Activated naive CD4-positive, alpha-beta T cell treated with anti-CD3 and anti-CD28 coated beads, Interleukin-2, amount 10 ng/mL, durations not matched to agents 7 days and 5 days (primary cell): ENCODE results near the gene RCOR2.
"Not testable (repeated sequence)": the region's sequence is repeated elsewhere in the genome, so short reads cannot be mapped to it uniquely, and the experiment has no call there.

Experiments used
- CTCF ChIA-PET: fragments of 350-600 bp; sonication (Branson Sonifier 250); formaldehyde crosslinking; loops from one replicate; lab custom pipeline; 2021; ENCODE audit warnings: antibody characterized with exemption; lab: Charles Lee
- DNase-seq: peaks from one replicate; pipeline ENCODE4 v3.0.0-alpha.2; 2020
- H3K27ac Mint-ChIP-seq: one replicate; pipeline ENCODE4 v1.8.0; 2021; ENCODE audit warnings: mild to moderate bottlenecking, moderate library complexity, mixed read lengths
- H3K27me3 Mint-ChIP-seq: one replicate; pipeline ENCODE4 v1.8.0; 2021; ENCODE audit warnings: mild to moderate bottlenecking, mixed read lengths
- H3K36me3 Mint-ChIP-seq: one replicate; pipeline ENCODE4 v1.8.0; 2021; ENCODE audit warnings: mixed read lengths
- H3K4me1 Mint-ChIP-seq: one replicate; pipeline ENCODE4 v1.8.0; 2021; ENCODE audit warnings: mixed read lengths
- H3K4me3 Mint-ChIP-seq: one replicate; pipeline ENCODE4 v1.8.0; 2021; ENCODE audit warnings: mild to moderate bottlenecking, moderate library complexity, mixed read lengths
- H3K9me3 Mint-ChIP-seq: one replicate; pipeline ENCODE4 v1.8.0; 2021; ENCODE audit warnings: mixed read lengths

RCOR2 gene

DNA sequence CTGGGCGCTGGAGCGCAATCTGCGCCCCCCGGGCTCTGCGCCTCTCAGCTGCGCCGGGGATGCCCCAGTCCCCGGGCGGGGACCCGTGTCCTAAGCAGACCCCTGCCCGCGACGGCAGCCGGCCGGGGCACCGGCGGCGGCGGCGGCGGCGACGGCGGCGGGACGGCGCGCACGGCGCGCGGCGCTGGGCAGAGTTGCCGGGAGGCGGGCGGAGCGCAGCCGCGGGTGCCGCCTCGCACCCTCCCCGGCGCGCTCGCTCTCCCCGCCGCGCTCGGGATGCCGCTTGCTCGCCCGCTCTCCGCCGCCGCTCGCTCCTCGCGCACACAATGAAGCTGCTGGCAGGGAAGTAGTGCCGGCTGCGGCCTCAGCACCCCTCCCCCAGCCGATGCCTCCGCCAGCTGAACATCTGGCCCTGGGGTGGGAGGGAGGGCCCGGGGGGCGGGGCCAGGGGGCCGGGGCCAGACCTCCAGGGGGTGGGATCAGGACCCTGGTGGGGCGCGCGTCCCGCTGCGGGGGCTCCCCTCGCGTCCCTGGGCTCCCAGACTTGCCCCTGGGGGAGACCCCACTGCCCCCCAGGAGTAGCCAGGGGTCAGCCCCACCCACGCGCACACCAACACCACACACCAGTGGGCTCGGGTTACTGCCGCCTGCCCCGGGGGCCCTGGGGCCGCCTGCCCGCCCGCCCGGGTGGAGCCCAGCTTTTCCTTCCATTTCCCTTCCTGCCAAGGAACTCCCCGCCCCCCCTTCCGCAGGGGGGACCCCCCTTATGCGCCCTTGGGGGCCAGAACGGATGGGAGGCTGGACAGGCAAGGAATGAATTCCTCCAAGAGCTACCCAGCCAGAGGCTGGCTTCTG lies at the start of gene RCOR2:
Gene RCOR2, minus strand, starts transcription at position 328 of the 855 bp plus-strand sequence. CDS start 708 bp downstream, outside the sequence.
- Mint-ChIP-seq H3K27me3 (peaks cover 81% of the 10 kb centered on the region), H3K4me3 (peak within 1 kb of the TSS; percentile 79), H3K9me3 (no peaks in the 10 kb centered on the region), H3K27ac (peak within 1 kb of the TSS; percentile 52), H3K4me1 (peaks cover 15% of the 10 kb centered on the region), H3K36me3 (peaks cover 2% of the 10 kb centered on the region)
- DNase-seq, result peak; percentile 75
- CTCF ChIA-PET, result interaction anchor here (0.7 to 1.3 kb wide), 5 partner anchors 10 to 233 kb away, joined by 3 to 6 read pairs (median 4); no protein-coding TSS in a partner anchor

DNA sequence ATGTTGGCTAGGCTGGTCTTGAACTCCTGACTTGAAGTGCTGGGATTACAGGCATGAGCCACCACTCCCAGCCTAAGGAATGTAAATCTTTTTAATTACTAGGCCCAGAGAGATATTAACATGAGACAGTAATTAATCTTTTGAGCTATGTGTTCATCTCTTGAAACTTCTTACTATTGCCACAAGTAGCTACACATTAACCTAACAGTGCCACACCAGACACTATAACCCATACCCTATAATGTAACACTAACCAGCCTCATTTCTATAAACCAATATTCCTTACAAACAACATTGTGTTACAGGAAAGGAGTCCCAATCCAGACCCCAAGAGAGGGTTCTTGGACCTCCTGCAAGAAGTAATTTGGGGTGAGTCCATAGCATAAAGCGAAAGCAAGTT lies 49.5 kb upstream of the RCOR2 start:
- peaks cover 8% of the 10 kb centered on the region for H3K4me1 Mint-ChIP-seq
- CTCF ChIA-PET, result interaction anchor here (1.1 kb wide), 1 partner anchor 129 kb away, joined by 3 read pairs; no protein-coding TSS in a partner anchor
- H3K9me3 Mint-ChIP-seq, result no peaks in the 10 kb centered on the region
- no peak overlapping the region for H3K4me3 Mint-ChIP-seq
- peaks cover 21% of the 10 kb centered on the region for H3K27me3 Mint-ChIP-seq
- no peak overlapping the region for H3K27ac Mint-ChIP-seq
- DNase-seq, result no peak
- H3K36me3 Mint-ChIP-seq, result no peaks in the 10 kb centered on the region

DNA sequence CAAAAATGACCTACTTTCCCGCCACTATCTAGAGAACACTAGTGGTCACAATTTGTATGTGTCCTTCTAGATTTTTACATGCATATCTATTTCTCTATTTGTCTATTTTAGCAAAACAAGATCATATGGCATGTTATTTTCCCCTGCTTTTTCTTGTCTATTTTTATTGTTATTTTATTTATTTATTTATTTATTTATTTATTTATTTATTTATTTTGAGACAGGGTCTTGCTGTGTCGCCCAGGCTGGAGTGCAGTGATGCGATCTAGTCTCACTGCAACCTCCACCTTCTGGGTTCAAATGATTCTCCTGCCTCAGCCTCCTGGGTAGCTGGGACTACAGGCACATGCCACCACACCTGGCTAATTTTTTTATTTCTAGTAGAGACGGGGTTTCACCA lies 46.9 kb upstream of the RCOR2 start:
- H3K4me1 Mint-ChIP-seq, result peaks cover 18% of the 10 kb centered on the region
- H3K4me3 Mint-ChIP-seq, H3K27me3 Mint-ChIP-seq, H3K27ac Mint-ChIP-seq, H3K9me3 Mint-ChIP-seq, DNase-seq, H3K36me3 Mint-ChIP-seq: not testable (repeated sequence)
- CTCF ChIA-PET, result interaction anchor here (2.5 kb wide), 1 partner anchor 127 kb away, joined by 6 read pairs; no protein-coding TSS in a partner anchor

DNA sequence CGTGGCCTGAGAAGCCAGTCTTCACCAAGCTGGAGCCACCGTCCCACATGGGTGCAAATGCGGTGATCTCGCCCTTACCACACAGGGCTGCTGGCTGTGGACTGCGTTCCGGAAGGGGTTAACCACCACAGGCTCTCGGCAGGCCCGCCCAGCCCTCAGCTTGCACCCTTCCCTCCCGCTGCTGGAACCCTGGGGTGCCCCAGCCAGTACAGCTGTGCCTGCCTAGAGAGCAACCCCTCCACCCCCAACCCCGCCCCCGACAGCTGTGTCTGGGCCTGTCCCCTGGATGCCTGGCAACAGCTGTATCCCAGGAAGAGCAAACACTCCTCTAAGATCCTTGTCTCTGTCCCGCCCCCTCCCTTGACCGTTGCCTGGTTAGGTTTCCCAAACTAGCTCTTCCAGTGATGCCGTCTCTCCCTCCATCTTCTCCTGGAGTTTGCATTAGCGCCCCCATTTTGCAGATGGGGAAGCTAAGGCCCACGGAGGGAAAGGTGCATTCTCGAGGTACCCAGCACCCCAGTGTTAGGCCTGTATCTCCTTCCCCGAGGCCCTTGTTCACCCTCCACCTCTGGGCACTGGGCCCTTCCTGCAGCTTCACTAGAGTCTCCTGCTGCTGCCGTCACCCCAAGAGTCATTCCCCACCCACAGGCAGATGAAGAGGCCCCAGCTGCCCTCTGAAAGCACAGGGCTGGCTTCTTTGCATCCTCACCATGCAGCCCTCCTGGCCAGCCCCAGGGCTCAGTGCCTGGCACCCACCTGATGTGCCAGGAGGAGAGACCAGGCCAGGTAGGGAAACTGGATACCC lies 44.8 kb upstream of the RCOR2 start:
- CTCF ChIA-PET, result interaction anchor here (1.0 to 3.2 kb wide), 4 partner anchors 11 to 124 kb away, joined by 3 to 12 read pairs (median 5); no protein-coding TSS in a partner anchor
- Mint-ChIP-seq H3K36me3 (peaks cover 3% of the 10 kb centered on the region), H3K9me3 (no peaks in the 10 kb centered on the region), H3K4me1 (peaks cover 26% of the 10 kb centered on the region), H3K27ac (no peak overlapping the region), H3K4me3 (no peak overlapping the region), H3K27me3 (peaks cover 4% of the 10 kb centered on the region)
- DNase-seq, result peak; percentile 57

DNA sequence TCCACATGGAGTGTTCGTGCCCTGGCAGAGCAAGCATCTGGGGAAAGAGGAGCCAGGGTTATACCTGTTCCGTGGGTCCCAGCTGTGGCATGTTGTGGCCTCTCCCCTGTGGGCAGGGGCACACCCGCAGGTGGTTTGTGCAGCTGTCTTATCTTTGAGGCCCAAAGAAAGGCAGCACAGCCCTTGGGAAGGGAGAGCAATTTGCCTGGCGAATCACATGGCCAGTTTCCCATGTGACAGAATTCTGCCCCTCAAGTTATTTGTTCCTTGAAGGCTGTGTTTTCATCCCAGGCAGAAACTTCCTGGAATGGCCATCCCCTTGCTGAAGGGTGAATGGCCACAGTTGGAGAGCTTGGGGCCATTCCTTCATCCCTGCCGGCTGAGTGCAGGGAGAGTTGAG lies 41.0 kb upstream of the RCOR2 start:
- CTCF ChIA-PET, result interaction anchor here (1.2 to 1.8 kb wide), 3 partner anchors 8 to 52 kb away, joined by 3 to 8 read pairs (median 4); no protein-coding TSS in a partner anchor
- no peaks in the 10 kb centered on the region for H3K9me3 Mint-ChIP-seq
- peaks cover 4% of the 10 kb centered on the region for H3K27me3 Mint-ChIP-seq
- peaks cover 34% of the 10 kb centered on the region for H3K4me1 Mint-ChIP-seq
- H3K36me3 Mint-ChIP-seq, result peaks cover 33% of the 10 kb centered on the region
- H3K27ac Mint-ChIP-seq, result no peak overlapping the region
- H3K4me3 Mint-ChIP-seq, result no peak overlapping the region
- no peak for DNase-seq

DNA sequence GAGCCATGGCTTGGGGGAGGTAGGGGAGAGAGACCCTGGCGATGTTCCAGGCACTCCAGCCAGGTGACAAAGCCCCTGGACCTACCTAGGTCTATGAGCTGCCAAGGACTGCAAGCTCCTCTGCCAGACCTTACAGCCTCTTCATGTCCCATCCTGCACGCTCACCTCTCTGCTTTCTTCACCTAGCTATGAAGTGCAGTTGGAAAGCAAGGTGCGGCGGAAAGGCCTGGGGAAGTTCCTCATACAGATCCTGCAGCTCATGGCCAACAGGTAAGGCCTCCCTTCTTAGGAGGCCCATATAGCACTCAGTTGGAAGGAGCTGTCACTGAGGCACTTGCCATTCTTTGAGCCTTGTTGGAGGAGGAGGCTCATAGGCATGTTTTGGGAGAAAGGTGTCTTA lies 35.6 kb upstream of the RCOR2 start:
- H3K36me3 Mint-ChIP-seq, result peaks cover 53% of the 10 kb centered on the region
- peak overlapping the region; percentile 44 for H3K4me3 Mint-ChIP-seq
- H3K4me1 Mint-ChIP-seq, result peaks cover 34% of the 10 kb centered on the region
- peak overlapping the region; percentile 85 for H3K27ac Mint-ChIP-seq
- no peaks in the 10 kb centered on the region for H3K9me3 Mint-ChIP-seq
- CTCF ChIA-PET, result interaction anchor here (1.1 to 4.7 kb wide), 4 partner anchors 9 to 184 kb away, joined by 4 to 23 read pairs (median 6); partner anchors contain the start of gene ZFTA
- DNase-seq, result no peak
- H3K27me3 Mint-ChIP-seq, result no peaks in the 10 kb centered on the region

DNA sequence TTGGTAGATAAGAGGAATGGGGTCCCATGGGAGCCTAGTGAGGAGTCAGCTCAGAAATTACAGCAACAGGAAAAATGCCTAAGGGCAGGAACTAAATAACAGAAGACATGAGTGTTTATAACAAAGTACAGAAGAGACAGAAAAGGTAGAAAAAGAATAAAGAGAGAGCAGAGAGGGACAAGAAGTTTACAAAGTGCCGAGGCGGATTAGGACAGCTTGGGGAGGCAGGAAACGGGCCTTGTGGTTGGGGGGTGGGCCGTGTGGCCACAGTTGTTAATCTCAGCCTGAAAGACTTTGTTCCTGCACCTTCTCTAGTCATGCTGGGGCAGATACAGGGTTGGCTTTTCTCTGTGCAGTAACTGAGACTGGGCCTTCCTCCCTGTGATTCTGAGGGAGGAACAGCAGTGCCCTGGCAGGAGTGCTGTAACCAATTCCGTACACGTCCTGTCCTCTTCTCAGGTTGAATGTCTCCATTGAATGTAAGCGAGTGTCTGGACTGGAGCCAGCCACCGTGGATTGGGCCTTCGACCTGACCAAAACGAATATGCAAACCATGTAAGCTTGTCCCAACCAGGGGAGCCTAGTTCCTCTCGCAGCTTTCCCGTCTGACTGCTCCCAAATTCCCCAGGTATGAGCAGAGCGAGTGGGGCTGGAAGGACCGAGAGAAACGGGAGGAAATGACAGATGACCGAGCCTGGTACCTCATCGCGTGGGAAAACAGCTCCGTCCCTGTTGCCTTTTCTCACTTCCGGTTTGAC lies 35.0 kb upstream of the RCOR2 start:
- Mint-ChIP-seq H3K27ac (peak overlapping the region; percentile 85), H3K4me3 (peak overlapping the region; percentile 44), H3K4me1 (peaks cover 33% of the 10 kb centered on the region), H3K9me3 (no peaks in the 10 kb centered on the region), H3K27me3 (no peaks in the 10 kb centered on the region), H3K36me3 (peaks cover 50% of the 10 kb centered on the region)
- CTCF ChIA-PET, result interaction anchor here (1.0 to 4.7 kb wide), 9 partner anchors 8 to 183 kb away, joined by 3 to 23 read pairs (median 4); partner anchors contain the start of genes RCOR2 and ZFTA
- peak; percentile 76 for DNase-seq

DNA sequence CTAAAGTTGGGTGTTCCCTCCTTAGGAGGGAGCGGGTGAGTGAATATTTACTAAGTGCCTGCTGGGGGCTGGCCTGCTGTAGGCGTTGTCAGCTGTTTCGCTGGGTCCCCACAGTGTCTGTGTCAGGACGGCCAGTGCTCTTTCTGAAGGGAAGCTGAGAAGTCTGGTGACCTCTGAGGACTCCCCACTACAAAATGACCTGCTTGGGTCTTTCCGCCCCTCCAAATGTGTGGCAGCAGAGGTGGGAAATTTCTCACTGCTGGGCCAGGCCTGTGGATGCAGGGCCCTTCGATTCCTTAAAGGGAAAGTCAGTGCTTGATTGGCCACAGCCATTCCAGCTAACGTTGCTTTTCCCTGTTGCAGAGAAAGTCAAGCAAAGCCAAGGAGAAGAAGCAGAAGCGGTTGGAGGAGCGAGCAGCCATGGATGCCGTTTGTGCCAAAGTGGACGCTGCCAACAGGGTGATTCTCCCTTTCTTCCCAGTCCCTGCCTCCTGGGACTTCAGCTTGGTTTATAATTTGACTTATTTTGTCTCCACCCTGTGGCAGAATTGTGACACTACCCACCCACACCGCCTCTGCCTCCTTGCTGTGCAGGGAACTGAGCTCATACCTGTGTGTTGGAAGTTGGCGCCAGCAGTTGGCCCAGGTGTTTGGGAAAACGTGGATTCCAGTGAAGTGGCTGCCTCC lies 28.7 kb upstream of the RCOR2 start:
- peaks cover 26% of the 10 kb centered on the region for H3K4me1 Mint-ChIP-seq
- DNase-seq, result peak; percentile 68
- H3K36me3 Mint-ChIP-seq, result peaks cover 6% of the 10 kb centered on the region
- H3K9me3 Mint-ChIP-seq, result no peaks in the 10 kb centered on the region
- H3K27me3 Mint-ChIP-seq, result no peaks in the 10 kb centered on the region
- CTCF ChIA-PET, result interaction anchor here (0.6 to 8.0 kb wide), 20 partner anchors 12 to 465 kb away, joined by 3 to 150 read pairs (median 3); partner anchors contain the start of genes COX8A, MARK2 and ZFTA
- H3K27ac Mint-ChIP-seq, result no peak overlapping the region
- no peak overlapping the region for H3K4me3 Mint-ChIP-seq

DNA sequence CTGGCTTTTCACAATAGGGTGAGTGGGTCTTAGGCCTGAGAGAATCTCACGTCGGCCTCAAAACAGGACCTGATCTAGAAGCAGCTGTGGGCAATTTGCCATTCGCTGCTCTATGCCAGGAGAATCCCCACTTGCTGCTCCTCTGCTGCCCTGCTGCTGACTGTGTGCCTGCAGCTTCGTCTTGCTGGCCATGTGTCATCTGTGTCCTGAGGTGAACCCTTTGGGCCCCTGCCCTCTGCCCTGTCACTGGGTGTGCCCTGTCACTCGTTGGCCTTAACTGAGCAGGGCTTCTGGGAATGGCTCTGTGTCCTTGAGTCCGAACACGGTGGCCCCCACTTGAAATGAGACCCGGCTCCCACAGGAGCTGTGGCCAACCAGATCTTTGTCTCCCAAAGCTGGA lies 28.0 kb upstream of the RCOR2 start:
- peaks cover 7% of the 10 kb centered on the region for H3K36me3 Mint-ChIP-seq
- peaks cover 29% of the 10 kb centered on the region for H3K4me1 Mint-ChIP-seq
- no peaks in the 10 kb centered on the region for H3K27me3 Mint-ChIP-seq
- H3K27ac Mint-ChIP-seq, result no peak overlapping the region
- DNase-seq, result no peak
- H3K9me3 Mint-ChIP-seq, result no peaks in the 10 kb centered on the region
- CTCF ChIA-PET, result interaction anchor here (0.7 to 8.0 kb wide), 13 partner anchors 15 to 464 kb away, joined by 3 to 150 read pairs (median 4); partner anchors contain the start of genes MARK2, RCOR2 and ZFTA
- H3K4me3 Mint-ChIP-seq, result no peak overlapping the region

DNA sequence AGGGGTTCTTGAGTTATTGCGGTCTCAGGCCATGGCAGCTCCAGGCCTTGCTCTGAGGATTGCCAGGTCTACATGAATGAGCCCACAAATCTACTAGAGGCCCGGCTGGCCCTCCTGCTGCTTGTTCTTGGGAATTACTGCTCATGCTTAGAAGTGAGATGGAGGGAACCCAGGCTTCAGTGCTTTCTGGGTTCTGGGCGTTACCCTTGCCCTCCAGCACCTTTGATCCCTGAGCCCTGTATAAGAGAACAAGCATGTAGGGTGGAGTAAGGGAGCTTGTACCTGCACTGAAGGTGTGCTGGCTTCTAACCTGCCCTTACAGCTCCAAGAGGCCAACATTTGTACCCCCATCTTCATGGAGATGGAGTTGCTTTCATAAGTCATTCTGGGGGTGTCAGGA lies 25.8 kb upstream of the RCOR2 start:
- CTCF ChIA-PET, result interaction anchor here (8.0 kb wide), 1 partner anchor 107 kb away, joined by 150 read pairs; the partner anchor contains the start of gene MARK2
- peaks cover 8% of the 10 kb centered on the region for H3K36me3 Mint-ChIP-seq
- DNase-seq, result no peak
- no peaks in the 10 kb centered on the region for H3K9me3 Mint-ChIP-seq
- H3K4me1 Mint-ChIP-seq, result peaks cover 41% of the 10 kb centered on the region
- no peaks in the 10 kb centered on the region for H3K27me3 Mint-ChIP-seq
- H3K4me3 Mint-ChIP-seq, result no peak overlapping the region
- H3K27ac Mint-ChIP-seq, result no peak overlapping the region

DNA sequence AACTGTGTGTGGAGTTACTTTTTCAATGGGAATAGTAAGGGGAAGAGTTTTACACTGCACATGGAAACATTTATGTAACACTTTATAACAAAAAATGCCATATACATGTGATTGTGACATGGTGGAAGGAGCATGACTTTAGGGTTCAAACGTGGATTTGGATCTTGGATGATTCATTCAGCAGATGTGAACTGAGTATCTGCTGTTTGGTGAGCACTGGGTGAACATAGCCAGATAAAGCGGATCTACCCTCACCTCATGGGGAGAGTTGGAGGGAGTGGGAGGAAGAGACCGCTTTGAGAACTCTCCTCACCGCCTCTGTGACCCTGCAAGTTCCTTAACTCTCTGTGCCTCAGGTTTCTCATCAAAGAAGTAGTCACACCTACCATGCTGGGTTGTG lies 24.9 kb upstream of the RCOR2 start:
- Mint-ChIP-seq H3K27ac (no peak overlapping the region), H3K4me1 (peaks cover 45% of the 10 kb centered on the region)

DNA sequence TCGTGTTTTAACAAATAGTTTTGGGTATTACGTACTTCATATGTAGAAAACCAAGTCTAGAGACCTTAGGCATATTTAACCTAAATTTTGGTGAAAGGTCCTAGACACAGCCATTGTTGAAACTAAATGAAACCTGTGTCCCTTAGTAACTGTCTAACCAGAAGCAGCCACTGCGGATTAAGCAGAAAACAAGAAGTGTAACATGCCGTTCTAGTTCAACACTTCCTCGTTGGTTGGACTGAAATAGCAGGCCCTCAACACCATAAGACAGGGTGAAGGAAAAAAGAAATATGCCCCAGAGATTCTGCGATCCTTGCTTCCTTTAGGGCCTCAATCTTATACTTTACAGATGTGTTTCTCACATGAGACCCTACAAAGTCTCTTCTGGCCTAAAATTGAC lies 23.8 kb upstream of the RCOR2 start:
- no peak overlapping the region for H3K27ac Mint-ChIP-seq
- H3K4me1 Mint-ChIP-seq, result peaks cover 44% of the 10 kb centered on the region
- H3K4me3 Mint-ChIP-seq, result peak overlapping the region; percentile 83
- no peaks in the 10 kb centered on the region for H3K9me3 Mint-ChIP-seq
- peaks cover 4% of the 10 kb centered on the region for H3K27me3 Mint-ChIP-seq
- H3K36me3 Mint-ChIP-seq, result peaks cover 6% of the 10 kb centered on the region
- CTCF ChIA-PET, result interaction anchor here (8.0 kb wide), 1 partner anchor 105 kb away, joined by 150 read pairs; the partner anchor contains the start of gene MARK2
- no peak for DNase-seq

More for the DNA sequence above, 24.9 kb upstream of the RCOR2 start:
- no peaks in the 10 kb centered on the region for H3K27me3 Mint-ChIP-seq
- peaks cover 8% of the 10 kb centered on the region for H3K36me3 Mint-ChIP-seq
- CTCF ChIA-PET, result interaction anchor here (0.6 to 8.0 kb wide), 2 partner anchors 106 to 281 kb away, joined by 5 to 150 read pairs; partner anchors contain the start of gene MARK2
- no peak for DNase-seq
- H3K9me3 Mint-ChIP-seq, result no peaks in the 10 kb centered on the region
- H3K4me3 Mint-ChIP-seq, result no peak overlapping the region
